GM19468 (cell line): ENCODE results near the gene TRA2B.
A peak's percentile ranks its signal among the peaks of the same experiment; 100 is the strongest.

ENCODE experiments used
- ATAC-seq: cut with Tn5 transposase; IDR thresholded peaks from one replicate; pipeline ENCODE4 v1.9.1; 2021; ENCODE audit warnings: mild to moderate bottlenecking, moderate library complexity, moderate number of reproducible peaks; ENCODE audit not compliant: unreplicated experiment; ENCODE audit errors: extremely low read depth

TRA2B gene

GRCh38 chr3:185956244-185956643, 18.4 kb upstream of the TRA2B start:
- ATAC-seq: no peak

GRCh38 chr3:185954366-185954723, 16.5 kb upstream of the TRA2B start:
- ATAC-seq: no peak

GRCh38 chr3:185950728-185951127, 12.9 kb upstream of the TRA2B start:
- ATAC-seq: no peak

GRCh38 chr3:185949515-185949914, 11.7 kb upstream of the TRA2B start:
- ATAC-seq: no peak

- ATAC-seq: no peak
Measured at GRCh38 chr3:185948292-185948691, 10.5 kb upstream of the TRA2B start.

- no peak for ATAC-seq
Measured at GRCh38 chr3:185943760-185944106, 5.9 kb upstream of the TRA2B start.

- ATAC-seq: peak; percentile 66
Measured at GRCh38 chr3:185942907-185943759, 5.3 kb upstream of the TRA2B start.

GRCh38 chr3:185942396-185942795, 4.6 kb upstream of the TRA2B start:
- ATAC-seq: no peak

- no peak for ATAC-seq
Measured at GRCh38 chr3:185940951-185941350, 3.1 kb upstream of the TRA2B start.

- ATAC-seq: no peak
Measured at GRCh38 chr3:185939721-185940120, 1.9 kb upstream of the TRA2B start.

- ATAC-seq: no peak
Measured at GRCh38 chr3:185936814-185937688, 763 bp downstream of the TRA2B start.

- ATAC-seq: no peak
Measured at GRCh38 chr3:185936273-185936629, 1.6 kb downstream of the TRA2B start.

GRCh38 chr3:185935465-185936272, 2.1 kb downstream of the TRA2B start:
- ATAC-seq: no peak

- ATAC-seq: no peak
Measured at GRCh38 chr3:185934767-185935464, 2.9 kb downstream of the TRA2B start.

GRCh38 chr3:185934174-185934557, 3.6 kb downstream of the TRA2B start:
- no peak for ATAC-seq

GRCh38 chr3:185933374-185934173, 4.2 kb downstream of the TRA2B start:
- ATAC-seq: no peak

GRCh38 chr3:185931777-185932612, 5.8 kb downstream of the TRA2B start:
- ATAC-seq: no peak

- ATAC-seq: no peak
Measured at GRCh38 chr3:185930393-185931107, 7.3 kb downstream of the TRA2B start.
